Endothelial cell of umbilical vein (primary cell): ENCODE measurements around the gene CPNE1. TPM values are rescaled to one million over a fixed set of nuclear protein-coding genes. Genes with fewer than 3 reads are reported as not detected.

ENCODE experiments used
- BruUV-seq: library from RNA; stranded (reverse); fragments of 400-500 nt; replicated peaks from 2 replicates; lab custom pipeline; 2021; lab: Mats Ljungman, UMichigan
- CTCF ChIA-PET: fragments of 300-600, 350-600 bp; sonication (Branson Sonifier 250); formaldehyde crosslinking; loops from one replicate; lab custom pipeline; 2021; ENCODE audit warnings: antibody characterized with exemption, inconsistent platforms; lab: Charles Lee
- POLR2A ChIA-PET: fragments of 300-600, 350-600 bp; sonication (Branson Sonifier 250); formaldehyde crosslinking; loops from one replicate; lab custom pipeline; 2021; ENCODE audit warnings: antibody characterized with exemption, inconsistent platforms; lab: Charles Lee
- DNase-seq: peaks from one replicate; pipeline ENCODE4 v3.0.0-alpha.2; 2011; ENCODE audit warnings: low read depth, low spot score
- FAIRE-seq: peaks from 2 replicates; lab custom pipeline; 2011; peaks lifted over from hg19 to GRCh38; lab: Jason Lieb, UNC
- H2AFZ ChIP-seq: 2 replicates; pipeline ENCODE4 v1.6.0; 2012; ENCODE audit warnings: low read depth, low read length, control low read depth, inconsistent platforms
- H3K27ac ChIP-seq: 2 replicates; pipeline ENCODE4 v1.5.1; 2011; ENCODE audit warnings: low read depth, mild to moderate bottlenecking, control low read depth, low read length, moderate library complexity; ENCODE audit not compliant: insufficient read depth
- H3K27me3 ChIP-seq, 2 experiments: 2 replicates each; pipeline versions ENCODE4 v1.6.0 to v1.6.1; 2011; ENCODE audit warnings: low read length in 2 of 2, mixed read lengths in 1 of 2; ENCODE audit not compliant: control insufficient read depth in 2 of 2, insufficient read depth in 2 of 2
- H3K36me3 ChIP-seq, 2 experiments: 2 replicates in 1 of 2; 3 replicates in 1 of 2; pipeline ENCODE4 v1.5.1; 2011; ENCODE audit warnings: low read length in 2 of 2, mild to moderate bottlenecking in 1 of 2, moderate library complexity in 1 of 2; ENCODE audit not compliant: control insufficient read depth in 2 of 2, insufficient read depth in 2 of 2; ENCODE audit errors: extremely low read depth in 1 of 2
- H3K4me1 ChIP-seq: 3 replicates; pipeline ENCODE4 v1.5.1; 2011; ENCODE audit warnings: mild to moderate bottlenecking, low read length; ENCODE audit not compliant: control insufficient read depth, insufficient read depth; ENCODE audit errors: extremely low read depth
- H3K4me2 ChIP-seq: 2 replicates; pipeline ENCODE4 v1.6.1; 2011; ENCODE audit warnings: low read length, control low read depth, mixed read lengths; ENCODE audit not compliant: insufficient read depth
- H3K4me3 ChIP-seq, 3 experiments: fragments of 200-600 bp in 1 of 3; sonication (generic), shearing (Covaris generic) in 1 of 3; replicated peaks in 1 of 3; 2 replicates each; pipeline ENCODE4 v1.5.1; 2011 to 2016; ENCODE audit warnings: control low read depth in 3 of 3, low read length in 3 of 3, mild to moderate bottlenecking in 2 of 3, inconsistent platforms in 1 of 3, low read depth in 1 of 3, moderate library complexity in 1 of 3; ENCODE audit not compliant: insufficient read depth in 1 of 3
- H3K79me2 ChIP-seq: 2 replicates; pipeline ENCODE4 v1.6.0; 2012; ENCODE audit warnings: low read length, inconsistent platforms; ENCODE audit not compliant: control insufficient read depth, insufficient read depth
- H3K9ac ChIP-seq: replicated peaks from 2 replicates; pipeline ENCODE3; 2011; ENCODE audit warnings: low read length, control low read depth; ENCODE audit not compliant: insufficient read depth; ENCODE audit errors: extremely low read depth
- H3K9me1 ChIP-seq: replicated peaks from 3 replicates; pipeline ENCODE4 v1.6.0; 2011; ENCODE audit warnings: mild to moderate bottlenecking, low read length; ENCODE audit not compliant: control insufficient read depth, insufficient read depth; ENCODE audit errors: extremely low read depth
- H3K9me3 ChIP-seq: replicated peaks from 2 replicates; pipeline ENCODE4 v1.5.1; 2012; ENCODE audit warnings: low read length, inconsistent platforms; ENCODE audit not compliant: control insufficient read depth, insufficient read depth
- H4K20me1 ChIP-seq: replicated peaks from 2 replicates; pipeline ENCODE3; 2011; ENCODE audit warnings: mild to moderate bottlenecking, low read length; ENCODE audit not compliant: control insufficient read depth, insufficient read depth; ENCODE audit errors: extremely low read depth
- CTCF ChIP-seq, 2 donors: IDR thresholded peaks; 1 replicate in 1 of 2; 2 replicates in 1 of 2; pipeline ENCODE4 v1.5.1; 2011; ENCODE audit warnings: low read length in 2 of 2, mild to moderate bottlenecking in 2 of 2, moderate library complexity in 2 of 2, control low read depth in 1 of 2, inconsistent platforms in 1 of 2, low read depth in 1 of 2; ENCODE audit not compliant: insufficient read depth in 1 of 2; ENCODE audit errors: extremely low read depth in 1 of 2
- EZH2 ChIP-seq: IDR thresholded peaks from 2 replicates; pipeline ENCODE4 v1.6.1; 2012; ENCODE audit warnings: borderline replicate concordance, low read depth, mild to moderate bottlenecking, moderate library complexity, low read length, inconsistent platforms; ENCODE audit not compliant: severe bottlenecking
- FOS ChIP-seq: IDR thresholded peaks from 2 replicates; pipeline ENCODE4 v1.6.1; 2011; ENCODE audit warnings: mild to moderate bottlenecking, low read length, moderate library complexity, borderline replicate concordance; ENCODE audit not compliant: insufficient read depth
- GATA2 ChIP-seq: IDR thresholded peaks from 2 replicates; pipeline ENCODE4 v1.7.0; 2011; ENCODE audit warnings: low read depth, mild to moderate bottlenecking, moderate library complexity, mixed read lengths, low read length; ENCODE audit not compliant: insufficient read length, insufficient read depth
- JUN ChIP-seq: IDR thresholded peaks from 2 replicates; pipeline ENCODE4 v1.6.1; 2011; ENCODE audit warnings: borderline replicate concordance, low read depth; ENCODE audit not compliant: insufficient read length, insufficient read depth
- MYC ChIP-seq: IDR thresholded peaks from one replicate; pipeline ENCODE4 v1.6.1; 2011; ENCODE audit warnings: mild to moderate bottlenecking, low read depth, low read length
- POLR2A ChIP-seq: IDR thresholded peaks from 2 replicates; pipeline ENCODE4 v1.6.1; 2012; ENCODE audit warnings: low read depth, mild to moderate bottlenecking, control low read depth, low read length
- POLR2AphosphoS5 ChIP-seq: IDR thresholded peaks from 2 replicates; pipeline ENCODE4 v1.6.1; 2012; ENCODE audit warnings: low read depth, mild to moderate bottlenecking, control low read depth, low read length, moderate library complexity; ENCODE audit not compliant: insufficient read depth
- dilution Hi-C: fragments of 300-500 bp; cut with MboI; formaldehyde crosslinking; loops from one replicate; pipeline ENCODE4 v1.15.0; 2019; ENCODE audit warnings: low sequenced_read_pairs; ENCODE audit not compliant: extremely low pct_ligation_motif_present
- intact Hi-C: fragments of 100-400 bp; cut with micrococcal nuclease; formaldehyde crosslinking; loops from one replicate; pipeline ENCODE4 v1.10.0; 2022
- polyA plus RNA-seq, 4 experiments: library from polyadenylated mRNA; depleted of rRNA in 3 of 4; stranded (reverse) in 3 of 4; unstranded in 1 of 4; fragments of >200 nt; gene quantifications; 2 replicates each; pipeline versions ENCODE4 v1.2.1 to v1.2.3, GENCODE V29; 2011 to 2012; ENCODE audit warnings: missing spikeins in 1 of 4
- total RNA-seq: library from RNA; stranded (reverse); gene quantifications from 2 replicates; pipeline ENCODE4 v1.2.3, GENCODE V29; 2021
- TF ChIP-seq, protein P1 (sequence below): IDR thresholded peaks from 2 replicates; pipeline ENCODE4 v1.6.1; 2011; ENCODE audit not compliant: insufficient read depth, insufficient read length

CPNE1 gene
- total and polyA plus RNA-seq, 2 donors (not counting 3 experiments of a cell fraction or from before 2014, with no cell fraction given), result 244 to 316 TPM

- Histone ChIP-seq H4K20me1 (no peaks in the 10 kb centered on the region), H3K4me3 (no peak overlapping the region), H3K9ac (no peak overlapping the region), H3K9me3 (no peaks in the 10 kb centered on the region), H3K4me2 (no peak overlapping the region), H3K36me3 (peaks cover 6 to 35% of the 10 kb centered on the region in 2 experiments), H3K9me1 (no peaks in the 10 kb centered on the region), H3K79me2 (no peaks in the 10 kb centered on the region), H3K27me3 (no peaks in the 10 kb centered on the region), H2AFZ (no peak overlapping the region), H3K27ac (no peak overlapping the region), H3K4me1 (no peaks in the 10 kb centered on the region)
- TSS peak; percentile 35 for BruUV-seq
- FAIRE-seq (no peak), DNase-seq (no peak)
- intact Hi-C loops (no loop called here), dilution Hi-C loops (no loop called here)
- TF ChIP-seq CTCF (IDR thresholded peaks at IDR 0.05; ENCODE audit: extremely low read depth in 1 of 2, insufficient read depth in 1 of 2, low read depth in 1 of 2, low read length in 2 of 2) (no peak), MYC (no peak), EZH2 (no peak), GATA2 (no peak), POLR2A (no peak), FOS (no peak), POLR2AphosphoS5 (no peak), JUN (no peak)
- TF ChIP-seq, protein P1, sequence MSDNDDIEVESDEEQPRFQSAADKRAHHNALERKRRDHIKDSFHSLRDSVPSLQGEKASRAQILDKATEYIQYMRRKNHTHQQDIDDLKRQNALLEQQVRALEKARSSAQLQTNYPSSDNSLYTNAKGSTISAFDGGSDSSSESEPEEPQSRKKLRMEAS, result no peak
- ChIA-PET CTCF (interaction anchor here (1.3 kb wide), 1 partner anchor 17 kb away, joined by 3 read pairs; no protein-coding TSS in a partner anchor), POLR2A (interaction anchor here (0.6 kb wide), 1 partner anchor 92 kb away, joined by 3 read pairs; no protein-coding TSS in a partner anchor)
Measured at GRCh38 chr20:35626386-35627001, 38.2 kb downstream of the CPNE1 start.
